ENCODE measurements around the gene TSHZ2.

TSHZ2 gene

DNA sequence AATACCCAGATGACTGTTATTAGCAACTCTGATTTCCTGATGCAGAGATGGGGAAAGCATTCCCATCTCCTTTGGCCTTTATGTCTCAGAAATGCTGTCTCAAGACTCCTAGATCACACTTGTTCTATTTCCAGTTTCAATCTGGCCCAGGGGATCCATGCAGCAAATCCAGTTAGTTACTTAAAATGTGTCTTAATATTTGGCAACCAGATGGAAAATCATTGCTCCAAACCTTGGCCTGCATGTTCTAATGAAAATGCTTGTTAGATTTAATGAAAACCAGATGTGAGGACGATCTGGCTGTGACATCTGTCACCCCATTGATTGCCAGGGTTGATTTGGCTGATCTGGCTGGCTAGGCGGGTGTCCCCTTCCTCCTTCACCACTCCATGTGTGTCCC, 125.2 kb downstream of the TSHZ2 start:
- Histone ChIP-seq H3K27me3 (no peaks in the 10 kb centered on the region), H3K4me1 (peaks cover 33% of the 10 kb centered on the region), H3K36me3 (no peaks in the 10 kb centered on the region), H3K9me3 (no peaks in the 10 kb centered on the region), H3K4me3 (ENCODE audit: low read depth, low read length) (no peak overlapping the region)
- DNase-seq: peak; percentile 24
- TF ChIP-seq, protein P1, sequence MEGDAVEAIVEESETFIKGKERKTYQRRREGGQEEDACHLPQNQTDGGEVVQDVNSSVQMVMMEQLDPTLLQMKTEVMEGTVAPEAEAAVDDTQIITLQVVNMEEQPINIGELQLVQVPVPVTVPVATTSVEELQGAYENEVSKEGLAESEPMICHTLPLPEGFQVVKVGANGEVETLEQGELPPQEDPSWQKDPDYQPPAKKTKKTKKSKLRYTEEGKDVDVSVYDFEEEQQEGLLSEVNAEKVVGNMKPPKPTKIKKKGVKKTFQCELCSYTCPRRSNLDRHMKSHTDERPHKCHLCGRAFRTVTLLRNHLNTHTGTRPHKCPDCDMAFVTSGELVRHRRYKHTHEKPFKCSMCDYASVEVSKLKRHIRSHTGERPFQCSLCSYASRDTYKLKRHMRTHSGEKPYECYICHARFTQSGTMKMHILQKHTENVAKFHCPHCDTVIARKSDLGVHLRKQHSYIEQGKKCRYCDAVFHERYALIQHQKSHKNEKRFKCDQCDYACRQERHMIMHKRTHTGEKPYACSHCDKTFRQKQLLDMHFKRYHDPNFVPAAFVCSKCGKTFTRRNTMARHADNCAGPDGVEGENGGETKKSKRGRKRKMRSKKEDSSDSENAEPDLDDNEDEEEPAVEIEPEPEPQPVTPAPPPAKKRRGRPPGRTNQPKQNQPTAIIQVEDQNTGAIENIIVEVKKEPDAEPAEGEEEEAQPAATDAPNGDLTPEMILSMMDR (IDR thresholded peaks at IDR 0.05; ENCODE audit: low read depth, low read length): no peak

GRCh38 chr20:53097791-53098190, 125.6 kb downstream of the TSHZ2 start:
- Histone ChIP-seq H3K4me1 (peaks cover 33% of the 10 kb centered on the region), H3K9me3 (no peaks in the 10 kb centered on the region), H3K36me3 (no peaks in the 10 kb centered on the region), H3K4me3 (ENCODE audit: low read depth, low read length) (no peak overlapping the region), H3K27me3 (no peaks in the 10 kb centered on the region)
- TF ChIP-seq, protein P1 (IDR thresholded peaks at IDR 0.05; ENCODE audit: low read depth, low read length): no peak
- no peak for DNase-seq

- DNase-seq: no peak
- H3K9me3 ChIP-seq: no peaks in the 10 kb centered on the region
- no peaks in the 10 kb centered on the region for H3K27me3 ChIP-seq
- TF ChIP-seq, protein P1 (IDR thresholded peaks at IDR 0.05; ENCODE audit: low read depth, low read length): no peak
- H3K4me1 ChIP-seq: peaks cover 33% of the 10 kb centered on the region
- no peak overlapping the region for H3K4me3 ChIP-seq (ENCODE audit: low read depth, low read length)
- no peaks in the 10 kb centered on the region for H3K36me3 ChIP-seq
Measured at GRCh38 chr20:53098621-53099020, 126.5 kb downstream of the TSHZ2 start.

- Histone ChIP-seq H3K4me3 (ENCODE audit: low read depth, low read length) (no peak overlapping the region), H3K4me1 (peaks cover 33% of the 10 kb centered on the region), H3K9me3 (no peaks in the 10 kb centered on the region), H3K27me3 (no peaks in the 10 kb centered on the region), H3K36me3 (no peaks in the 10 kb centered on the region)
- DNase-seq: no peak
- TF ChIP-seq, protein P1 (IDR thresholded peaks at IDR 0.05; ENCODE audit: low read depth, low read length): no peak
Measured at GRCh38 chr20:53099856-53100255, 127.7 kb downstream of the TSHZ2 start.

DNA sequence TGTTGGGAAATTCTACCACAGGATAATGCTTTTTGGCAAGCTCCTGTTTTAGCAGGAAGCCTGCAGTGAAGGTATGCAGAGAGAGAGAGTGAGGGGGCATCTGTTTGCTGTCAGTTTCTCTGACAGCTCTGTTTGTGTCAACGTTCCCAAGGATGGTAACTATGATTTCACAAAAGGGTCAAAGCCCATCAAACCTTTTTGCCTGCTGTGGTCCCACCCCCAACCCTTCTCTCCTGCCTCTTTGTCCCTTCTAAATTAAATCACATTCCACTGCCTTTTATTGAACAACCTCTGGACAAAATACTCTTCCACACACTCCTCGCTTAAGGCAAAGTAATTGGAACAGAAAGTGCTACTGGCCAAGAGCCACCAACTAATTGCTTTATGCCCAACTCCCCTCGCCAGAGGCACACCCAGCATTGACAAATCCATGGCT, 128.3 kb downstream of the TSHZ2 start:
- Histone ChIP-seq H3K9me3 (no peaks in the 10 kb centered on the region), H3K27me3 (no peaks in the 10 kb centered on the region), H3K4me1 (peaks cover 29% of the 10 kb centered on the region), H3K36me3 (no peaks in the 10 kb centered on the region), H3K4me3 (ENCODE audit: low read depth, low read length) (no peak overlapping the region)
- TF ChIP-seq, protein P1 (IDR thresholded peaks at IDR 0.05; ENCODE audit: low read depth, low read length): no peak
- DNase-seq: peak; percentile 50

DNA sequence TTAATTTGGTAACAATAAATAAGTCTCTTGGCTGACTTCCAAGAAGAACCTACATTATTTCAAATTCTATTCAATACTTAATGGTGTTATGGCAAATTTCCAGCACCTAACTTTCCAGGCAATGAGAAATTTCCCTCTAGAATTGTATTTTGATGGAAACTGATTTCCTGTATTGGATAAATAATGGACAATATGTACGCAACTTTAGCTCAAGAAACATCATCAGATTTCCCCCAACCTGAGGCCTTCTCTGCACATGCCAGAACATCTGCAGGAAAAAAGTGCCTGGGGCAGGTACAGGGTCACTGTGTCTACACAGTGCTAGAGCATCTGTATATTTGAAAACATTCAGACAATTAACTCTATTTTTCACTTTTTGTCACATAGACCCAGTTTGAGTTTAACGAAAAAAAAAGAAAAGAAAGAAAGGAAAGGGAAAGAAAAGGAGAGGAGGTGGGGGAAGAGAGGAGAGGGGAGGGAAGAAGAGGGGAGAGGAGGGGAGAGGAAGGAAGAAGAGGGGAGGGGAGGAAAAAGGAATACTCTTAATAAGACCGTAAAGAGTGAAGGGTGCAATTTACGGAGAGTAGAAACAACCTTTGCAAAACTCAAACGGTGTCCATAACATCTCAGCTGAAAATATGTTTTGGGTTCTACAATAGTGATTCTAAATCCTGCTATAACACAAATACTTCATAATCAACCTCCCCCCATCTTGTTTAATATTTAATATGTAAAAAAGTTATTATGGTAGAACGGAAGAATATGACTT, 130.0 kb downstream of the TSHZ2 start:
- no peak for DNase-seq
- peaks cover 22% of the 10 kb centered on the region for H3K4me1 ChIP-seq
- H3K4me3 ChIP-seq (ENCODE audit: low read depth, low read length): no peak overlapping the region
- TF ChIP-seq, protein P1 (IDR thresholded peaks at IDR 0.05; ENCODE audit: low read depth, low read length): no peak
- H3K27me3 ChIP-seq: no peaks in the 10 kb centered on the region
- H3K36me3 ChIP-seq: no peaks in the 10 kb centered on the region
- no peaks in the 10 kb centered on the region for H3K9me3 ChIP-seq
